A549 (cell line): ENCODE data around the gene TMX4.

Source experiments
- MYC ChIP-seq: IDR thresholded peaks from 2 replicates; pipeline ENCODE4 v1.6.1; 2012; ENCODE audit warnings: mild to moderate bottlenecking, inconsistent platforms, low read length, improper control_type of control experiment, borderline replicate concordance
- SMC3 ChIP-seq: fragments of >200 bp; sonication (Bioruptor Twin); formaldehyde crosslinking; IDR thresholded peaks from 3 replicates; pipeline ENCODE4 v1.6.1; 2018; ENCODE audit warnings: inconsistent platforms
- ZC3H11A ChIP-seq: fragments of 450-650 bp; IDR thresholded peaks from 2 replicates; pipeline ENCODE4 v1.6.1; 2014; ENCODE audit warnings: antibody characterized with exemption, mild to moderate bottlenecking

- TF ChIP-seq SMC3 (no peak), MYC (no peak), ZC3H11A (no peak)
These were observed 14.5 kb downstream of the TMX4 start for GRCh38 chr20:8005033-8005432.
